HFFc6 (cell line): ENCODE results near the gene LGR6. TPM values are rescaled to one million over a fixed set of nuclear protein-coding genes. Genes with fewer than 3 reads are reported as not detected.
A peak's percentile ranks its signal among the peaks of the same experiment; 100 is the strongest.

ENCODE experiments used
- DNase-seq: peaks from one replicate; pipeline ENCODE4 v3.0.0-alpha.2; 2018
- H3K27ac Mint-ChIP-seq: 2 replicates; pipeline ENCODE4 v1.8.0; 2020; ENCODE audit warnings: mild to moderate bottlenecking, mixed read lengths
- H3K27me3 Mint-ChIP-seq: 2 replicates; pipeline ENCODE4 v1.8.0; 2021; ENCODE audit warnings: mild to moderate bottlenecking, moderate library complexity, mixed read lengths; ENCODE audit not compliant: insufficient read depth
- H3K36me3 Mint-ChIP-seq: 2 replicates; pipeline ENCODE4 v1.8.0; 2021; ENCODE audit warnings: low read depth, mixed read lengths
- H3K4me1 Mint-ChIP-seq: 2 replicates; pipeline ENCODE4 v1.8.0; 2020; ENCODE audit warnings: low read depth, mixed read lengths
- H3K4me3 Mint-ChIP-seq: 2 replicates; pipeline ENCODE4 v1.8.0; 2020; ENCODE audit warnings: mild to moderate bottlenecking, moderate library complexity, mixed read lengths
- H3K9me3 Mint-ChIP-seq: 2 replicates; pipeline ENCODE4 v1.8.0; 2020; ENCODE audit warnings: mild to moderate bottlenecking, mixed read lengths
- CTCF ChIP-seq: fragments of 200-600 bp; sonication (generic); IDR thresholded peaks from 2 replicates; pipeline ENCODE4 v1.5.0; 2021; ENCODE audit warnings: antibody characterized with exemption, mild to moderate bottlenecking
- total RNA-seq, 6 experiments: library from RNA; stranded (reverse); fragmentation: NEBNext Ultra II Directional; extraction: Animal tissue kit (Norgen Biotek cat#: 25700); gene quantifications; 2 replicates in 1 of 6; 3 replicates in 5 of 6; pipeline ENCODE4 v1.2.3, GENCODE V29; 2021

The LGR6 gene
- total RNA-seq, 6 experiments from 2014 or later = not detected

- Mint-ChIP-seq H3K4me3 (no peak overlapping the region), H3K4me1 (peaks cover 10% of the 10 kb centered on the region; the same call in 1 of the 2 replicates), H3K36me3 (no peaks in the 10 kb centered on the region), H3K27me3 (peaks cover 33% of the 10 kb centered on the region), H3K27ac (no peak overlapping the region), H3K9me3 (no peaks in the 10 kb centered on the region)
- no peak for TF ChIP-seq CTCF
- no peak for DNase-seq
These were observed 37.0 kb upstream of the LGR6 start for GRCh38 chr1:202156590-202156989.

- TF ChIP-seq CTCF = no peak
- no peak overlapping the region for H3K4me3 Mint-ChIP-seq
- DNase-seq = no peak
- H3K27me3 Mint-ChIP-seq = peaks cover 33% of the 10 kb centered on the region
- H3K27ac Mint-ChIP-seq = no peak overlapping the region
- H3K9me3 Mint-ChIP-seq = no peaks in the 10 kb centered on the region
- H3K36me3 Mint-ChIP-seq = no peaks in the 10 kb centered on the region
- peaks cover 10% of the 10 kb centered on the region; the same call in 1 of the 2 replicates for H3K4me1 Mint-ChIP-seq
These were observed 35.7 kb upstream of the LGR6 start for GRCh38 chr1:202157945-202158344.

GRCh38 chr1:202158810-202159533, 34.6 kb upstream of the LGR6 start:
- no peak overlapping the region for H3K4me3 Mint-ChIP-seq
- H3K27me3 Mint-ChIP-seq = peaks cover 30% of the 10 kb centered on the region
- H3K9me3 Mint-ChIP-seq = no peaks in the 10 kb centered on the region
- no peak overlapping the region for H3K27ac Mint-ChIP-seq
- peaks cover 10% of the 10 kb centered on the region; the same call in 1 of the 2 replicates for H3K4me1 Mint-ChIP-seq
- DNase-seq = no peak
- peak; percentile 27; the same call in 1 of the 2 replicates for TF ChIP-seq CTCF
- H3K36me3 Mint-ChIP-seq = no peaks in the 10 kb centered on the region

- Mint-ChIP-seq H3K4me3 (no peak overlapping the region), H3K9me3 (no peaks in the 10 kb centered on the region), H3K4me1 (peaks cover 7% of the 10 kb centered on the region; the same call in 1 of the 2 replicates), H3K36me3 (no peaks in the 10 kb centered on the region), H3K27ac (no peak overlapping the region), H3K27me3 (peaks cover 33% of the 10 kb centered on the region)
- TF ChIP-seq CTCF = no peak
- DNase-seq = no peak
These were observed 33.8 kb upstream of the LGR6 start for GRCh38 chr1:202159534-202160371.

GRCh38 chr1:202160377-202160940, 33.1 kb upstream of the LGR6 start, which contains the start of gene PTPN7:
Gene PTPN7 (minus strand): TSS chr1:202160602. CDS start chr1:202159402, 1,200 bp downstream.
- no peak within 1 kb of the TSS for H3K27ac Mint-ChIP-seq
- H3K4me1 Mint-ChIP-seq = peaks cover under 1% of the 10 kb centered on the region; the same call in 1 of the 2 replicates
- H3K9me3 Mint-ChIP-seq = no peaks in the 10 kb centered on the region
- H3K36me3 Mint-ChIP-seq = no peaks in the 10 kb centered on the region
- no peak for DNase-seq
- H3K27me3 Mint-ChIP-seq = peaks cover 27% of the 10 kb centered on the region
- peak; percentile 19; the same call in 1 of the 2 replicates for TF ChIP-seq CTCF
- no peak within 1 kb of the TSS for H3K4me3 Mint-ChIP-seq
